Endothelial cell (in vitro differentiated cells): ENCODE measurements around the gene THEMIS2. TPM values are rescaled to one million over a fixed set of nuclear protein-coding genes. Genes with fewer than 3 reads are reported as not detected.
A peak's percentile ranks its signal among the peaks of the same experiment; 100 is the strongest.

ENCODE experiments used
- DNase-seq: peaks from one replicate; pipeline ENCODE4 v3.0.0; 2021; ENCODE audit warnings: low spot score
- H3K27ac Mint-ChIP-seq: one replicate; pipeline ENCODE4 v1.8.0; 2021; ENCODE audit warnings: mixed read lengths, inconsistent platforms; ENCODE audit not compliant: unreplicated experiment
- H3K27me3 Mint-ChIP-seq: one replicate; pipeline ENCODE4 v1.8.0; 2021; ENCODE audit warnings: mild to moderate bottlenecking, moderate library complexity, mixed read lengths, inconsistent platforms; ENCODE audit not compliant: unreplicated experiment
- H3K36me3 Mint-ChIP-seq: one replicate; pipeline ENCODE4 v1.8.0; 2021; ENCODE audit warnings: mild to moderate bottlenecking, low read depth, mixed read lengths, inconsistent platforms; ENCODE audit not compliant: unreplicated experiment
- H3K4me1 Mint-ChIP-seq: one replicate; pipeline ENCODE4 v1.8.0; 2021; ENCODE audit warnings: mild to moderate bottlenecking, mixed read lengths, inconsistent platforms; ENCODE audit not compliant: unreplicated experiment
- H3K4me3 Mint-ChIP-seq: one replicate; pipeline ENCODE4 v1.8.0; 2021; ENCODE audit warnings: mild to moderate bottlenecking, mixed read lengths, inconsistent platforms; ENCODE audit not compliant: unreplicated experiment
- H3K9me3 Mint-ChIP-seq: one replicate; pipeline ENCODE4 v1.8.0; 2021; ENCODE audit warnings: mixed read lengths, inconsistent platforms; ENCODE audit not compliant: unreplicated experiment
- CTCF ChIP-seq: fragments of 200-600 bp; sonication (generic); IDR thresholded peaks from one replicate; pipeline ENCODE4 v1.5.0; 2021; ENCODE audit warnings: antibody characterized with exemption; ENCODE audit not compliant: unreplicated experiment
- total RNA-seq: library from RNA; stranded (reverse); fragmentation: NEBNext Ultra II Directional; extraction: Animal tissue kit (Norgen Biotek cat#: 25700); gene quantifications from one replicate; pipeline ENCODE4 v1.2.1, GENCODE V29; 2021; ENCODE audit not compliant: unreplicated experiment

The THEMIS2 gene
- total RNA-seq, 1 donor from 2014 or later, result 9.6 TPM

- Mint-ChIP-seq H3K27ac (no peak overlapping the region), H3K27me3 (peaks cover 1% of the 10 kb centered on the region), H3K4me1 (peaks cover 16% of the 10 kb centered on the region), H3K4me3 (peak overlapping the region; percentile 42), H3K9me3 (no peaks in the 10 kb centered on the region), H3K36me3 (peaks cover 25% of the 10 kb centered on the region)
- DNase-seq, result no peak
- no peak for TF ChIP-seq CTCF
Measured at GRCh38 chr1:27886744-27887143, 14.4 kb downstream of the THEMIS2 start.

GRCh38 chr1:27887215-27888021, 15.1 kb downstream of the THEMIS2 start:
- H3K27ac Mint-ChIP-seq, result no peak overlapping the region
- no peak for DNase-seq
- H3K4me1 Mint-ChIP-seq, result peaks cover 16% of the 10 kb centered on the region
- no peak overlapping the region for H3K4me3 Mint-ChIP-seq
- H3K36me3 Mint-ChIP-seq, result peaks cover 29% of the 10 kb centered on the region
- no peak for TF ChIP-seq CTCF
- no peaks in the 10 kb centered on the region for H3K9me3 Mint-ChIP-seq
- H3K27me3 Mint-ChIP-seq, result peaks cover 1% of the 10 kb centered on the region

GRCh38 chr1:27889506-27889905, 17.2 kb downstream of the THEMIS2 start:
- no peak for DNase-seq
- Mint-ChIP-seq H3K27ac (no peak overlapping the region), H3K36me3 (peaks cover 27% of the 10 kb centered on the region), H3K9me3 (no peaks in the 10 kb centered on the region), H3K4me3 (no peak overlapping the region), H3K4me1 (peaks cover 13% of the 10 kb centered on the region), H3K27me3 (no peaks in the 10 kb centered on the region)
- TF ChIP-seq CTCF, result no peak

- DNase-seq, result no peak
- no peaks in the 10 kb centered on the region for H3K27me3 Mint-ChIP-seq
- TF ChIP-seq CTCF, result no peak
- H3K27ac Mint-ChIP-seq, result no peak overlapping the region
- peaks cover 32% of the 10 kb centered on the region for H3K36me3 Mint-ChIP-seq
- H3K9me3 Mint-ChIP-seq, result no peaks in the 10 kb centered on the region
- no peaks in the 10 kb centered on the region for H3K4me1 Mint-ChIP-seq
- no peak overlapping the region for H3K4me3 Mint-ChIP-seq
Measured at GRCh38 chr1:27891196-27891889, 19.0 kb downstream of the THEMIS2 start.

GRCh38 chr1:27894521-27894920, 22.2 kb downstream of the THEMIS2 start:
- no peak for DNase-seq
- Mint-ChIP-seq H3K4me1 (no peaks in the 10 kb centered on the region), H3K27ac (no peak overlapping the region), H3K9me3 (no peaks in the 10 kb centered on the region), H3K27me3 (no peaks in the 10 kb centered on the region), H3K36me3 (peaks cover 38% of the 10 kb centered on the region), H3K4me3 (peak overlapping the region; percentile 5)
- no peak for TF ChIP-seq CTCF
